ENCODE results near the gene MFAP4. TPM values are rescaled to one million over a fixed set of nuclear protein-coding genes. Genes with fewer than 3 reads are reported as not detected.

Gene MFAP4
- polyA plus RNA-seq, 1 experiment = 122 TPM

GRCh38 chr17:19387921-19388521, 1.0 kb upstream of the MFAP4 start:
- no peaks in the 10 kb centered on the region for H3K9me3 ChIP-seq (ENCODE audit: control insufficient read depth, insufficient read depth, low read length)
- peak overlapping the region; percentile 95 for H3K27ac ChIP-seq (ENCODE audit: low read depth, low read length)
- CTCF ChIA-PET = interaction anchor here (2.9 kb wide), 1 partner anchor 59 kb away, joined by 16 read pairs; no protein-coding TSS in a partner anchor
- no peaks in the 10 kb centered on the region for H3K27me3 ChIP-seq (ENCODE audit: control insufficient read depth, insufficient read depth, low read length)
- DNase-seq (ENCODE audit: low read depth, low spot score) = no peak
- no peak for TF ChIP-seq CTCF (IDR thresholded peaks at IDR 0.05; ENCODE audit: low read depth, low read length)
- no peak overlapping the region for H3K4me3 ChIP-seq (ENCODE audit: low read depth, low read length)
- POLR2A ChIA-PET = interaction anchor here (0.7 to 4.7 kb wide), 4 partner anchors 10 to 340 kb away, joined by 3 to 52 read pairs (median 11); partner anchors contain the start of gene MAPK7

GRCh38 chr17:19386051-19386929, 700 bp downstream of the MFAP4 start:
- POLR2A ChIA-PET = interaction anchor here (1.1 to 4.7 kb wide), 6 partner anchors 8 to 62 kb away, joined by 3 to 52 read pairs (median 5); partner anchors contain the start of gene MAPK7
- CTCF ChIA-PET = interaction anchor here (0.6 to 2.3 kb wide), 4 partner anchors 46 to 380 kb away, joined by 3 to 18 read pairs (median 6); no protein-coding TSS in a partner anchor
- TF ChIP-seq CTCF (IDR thresholded peaks at IDR 0.05; ENCODE audit: low read depth, low read length) = no peak
- H3K27me3 ChIP-seq (ENCODE audit: control insufficient read depth, insufficient read depth, low read length) = no peaks in the 10 kb centered on the region
- H3K4me3 ChIP-seq (ENCODE audit: low read depth, low read length) = peak overlapping the region; percentile 76
- no peaks in the 10 kb centered on the region for H3K9me3 ChIP-seq (ENCODE audit: control insufficient read depth, insufficient read depth, low read length)
- peak; percentile 50 for DNase-seq (ENCODE audit: low read depth, low spot score)
- peak overlapping the region; percentile 95 for H3K27ac ChIP-seq (ENCODE audit: low read depth, low read length)

- ChIA-PET POLR2A (interaction anchor here (2.1 to 4.7 kb wide), 3 partner anchors 8 to 62 kb away, joined by 16 to 52 read pairs (median 19); partner anchors contain the start of gene MAPK7), CTCF (interaction anchor here (1.2 to 2.3 kb wide), 3 partner anchors 23 to 381 kb away, joined by 3 to 18 read pairs (median 5); partner anchors contain the start of gene B9D1)
- H3K27me3 ChIP-seq (ENCODE audit: control insufficient read depth, insufficient read depth, low read length) = no peaks in the 10 kb centered on the region
- no peak for TF ChIP-seq CTCF (IDR thresholded peaks at IDR 0.05; ENCODE audit: low read depth, low read length)
- H3K27ac ChIP-seq (ENCODE audit: low read depth, low read length) = peak overlapping the region; percentile 78
- peak overlapping the region; percentile 76 for H3K4me3 ChIP-seq (ENCODE audit: low read depth, low read length)
- no peak for DNase-seq (ENCODE audit: low read depth, low spot score)
- no peaks in the 10 kb centered on the region for H3K9me3 ChIP-seq (ENCODE audit: control insufficient read depth, insufficient read depth, low read length)
These were observed 1.4 kb downstream of the MFAP4 start for GRCh38 chr17:19385521-19385983.

- ChIA-PET CTCF (interaction anchor here (0.5 to 2.3 kb wide), 4 partner anchors 22 to 382 kb away, joined by 3 to 18 read pairs (median 4); partner anchors contain the start of gene B9D1), POLR2A (interaction anchor here (0.6 to 2.1 kb wide), 5 partner anchors 20 to 121 kb away, joined by 3 to 16 read pairs (median 3); no protein-coding TSS in a partner anchor)
- TF ChIP-seq CTCF (IDR thresholded peaks at IDR 0.05; ENCODE audit: low read depth, low read length) = no peak
- Histone ChIP-seq H3K9me3 (ENCODE audit: control insufficient read depth, insufficient read depth, low read length) (no peaks in the 10 kb centered on the region), H3K4me3 (ENCODE audit: low read depth, low read length) (peak overlapping the region; percentile 76), H3K27ac (ENCODE audit: low read depth, low read length) (peak overlapping the region; percentile 78), H3K27me3 (ENCODE audit: control insufficient read depth, insufficient read depth, low read length) (no peaks in the 10 kb centered on the region)
- peak; percentile 88 for DNase-seq (ENCODE audit: low read depth, low spot score)
These were observed 2.1 kb downstream of the MFAP4 start for GRCh38 chr17:19384723-19385391.

Data from AG04450 (cell line).